ENCODE data around the gene CD6. TPM values are rescaled to one million over a fixed set of nuclear protein-coding genes. Genes with fewer than 3 reads are reported as not detected.

The CD6 gene
- total RNA-seq, 1 donor from 2014 or later = 0.47 TPM

DNA sequence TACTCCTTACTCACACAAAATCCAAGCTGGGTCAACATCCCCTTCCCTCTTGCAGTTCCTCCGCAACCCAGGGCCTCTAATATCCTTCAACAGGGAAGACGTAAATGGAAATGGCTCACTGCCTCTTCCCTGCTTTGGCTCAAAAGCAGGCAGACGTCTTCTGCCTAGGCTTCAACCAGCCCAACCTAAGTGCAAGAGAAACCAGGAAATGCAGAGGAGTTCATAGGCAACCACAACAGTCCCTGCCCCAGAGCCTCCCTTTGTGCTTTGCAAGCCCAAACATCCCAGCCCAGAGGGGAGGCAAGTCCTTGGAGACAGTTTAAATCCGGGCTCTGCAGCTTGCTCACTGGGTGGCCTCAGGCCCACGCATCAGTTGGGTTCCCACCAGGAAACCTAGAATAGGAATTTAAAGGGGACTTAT is 33.3 kb downstream of the CD6 start:
- H3K27ac ChIP-seq (replicated peaks) = no peak overlapping the region
- intact Hi-C loops (cut with micrococcal nuclease) = no loop called here
- no peaks in the 10 kb centered on the region for H3K9me3 ChIP-seq (replicated peaks)
- no peak overlapping the region for H3K4me3 ChIP-seq
- no peak for DNase-seq
- peaks cover 38% of the 10 kb centered on the region for H3K27me3 ChIP-seq (ENCODE audit: low read depth)
- no peaks in the 10 kb centered on the region for H3K36me3 ChIP-seq
- peaks cover 17% of the 10 kb centered on the region for H3K4me1 ChIP-seq
- TF ChIP-seq, protein P1, sequence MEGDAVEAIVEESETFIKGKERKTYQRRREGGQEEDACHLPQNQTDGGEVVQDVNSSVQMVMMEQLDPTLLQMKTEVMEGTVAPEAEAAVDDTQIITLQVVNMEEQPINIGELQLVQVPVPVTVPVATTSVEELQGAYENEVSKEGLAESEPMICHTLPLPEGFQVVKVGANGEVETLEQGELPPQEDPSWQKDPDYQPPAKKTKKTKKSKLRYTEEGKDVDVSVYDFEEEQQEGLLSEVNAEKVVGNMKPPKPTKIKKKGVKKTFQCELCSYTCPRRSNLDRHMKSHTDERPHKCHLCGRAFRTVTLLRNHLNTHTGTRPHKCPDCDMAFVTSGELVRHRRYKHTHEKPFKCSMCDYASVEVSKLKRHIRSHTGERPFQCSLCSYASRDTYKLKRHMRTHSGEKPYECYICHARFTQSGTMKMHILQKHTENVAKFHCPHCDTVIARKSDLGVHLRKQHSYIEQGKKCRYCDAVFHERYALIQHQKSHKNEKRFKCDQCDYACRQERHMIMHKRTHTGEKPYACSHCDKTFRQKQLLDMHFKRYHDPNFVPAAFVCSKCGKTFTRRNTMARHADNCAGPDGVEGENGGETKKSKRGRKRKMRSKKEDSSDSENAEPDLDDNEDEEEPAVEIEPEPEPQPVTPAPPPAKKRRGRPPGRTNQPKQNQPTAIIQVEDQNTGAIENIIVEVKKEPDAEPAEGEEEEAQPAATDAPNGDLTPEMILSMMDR (IDR thresholded peaks at IDR 0.05; ENCODE audit: borderline replicate concordance) = no peak

DNA sequence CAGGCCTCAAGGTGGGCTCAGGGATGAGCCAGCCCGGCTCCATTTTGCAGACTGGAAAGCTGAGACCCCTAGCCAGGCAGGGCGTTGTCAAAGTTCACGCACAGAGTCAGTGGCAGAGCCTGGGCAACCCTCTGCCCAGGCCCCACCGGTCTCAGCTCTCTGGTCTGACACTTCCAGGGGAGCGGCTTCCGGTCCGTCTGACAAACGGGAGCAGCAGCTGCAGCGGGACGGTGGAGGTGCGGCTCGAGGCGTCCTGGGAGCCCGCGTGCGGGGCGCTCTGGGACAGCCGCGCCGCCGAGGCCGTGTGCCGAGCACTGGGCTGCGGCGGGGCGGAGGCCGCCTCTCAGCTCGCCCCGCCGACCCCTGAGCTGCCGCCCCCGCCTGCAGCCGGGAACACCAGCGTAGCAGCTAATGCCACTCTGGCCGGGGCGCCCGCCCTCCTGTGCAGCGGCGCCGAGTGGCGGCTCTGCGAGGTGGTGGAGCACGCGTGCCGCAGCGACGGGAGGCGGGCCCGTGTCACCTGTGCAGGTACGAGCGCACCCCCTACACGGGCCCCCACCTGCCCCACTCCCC is 36.0 kb downstream of the CD6 start:
- DNase-seq = no peak
- H3K4me1 ChIP-seq = peaks cover 17% of the 10 kb centered on the region
- H3K36me3 ChIP-seq = no peaks in the 10 kb centered on the region
- H3K4me3 ChIP-seq = peak overlapping the region; percentile 65
- no peaks in the 10 kb centered on the region for H3K9me3 ChIP-seq (replicated peaks)
- H3K27ac ChIP-seq (replicated peaks) = no peak overlapping the region
- intact Hi-C loops (cut with micrococcal nuclease) = no loop called here
- TF ChIP-seq, protein P1 (IDR thresholded peaks at IDR 0.05; ENCODE audit: borderline replicate concordance) = no peak
- H3K27me3 ChIP-seq (ENCODE audit: low read depth) = peaks cover 27% of the 10 kb centered on the region

DNA sequence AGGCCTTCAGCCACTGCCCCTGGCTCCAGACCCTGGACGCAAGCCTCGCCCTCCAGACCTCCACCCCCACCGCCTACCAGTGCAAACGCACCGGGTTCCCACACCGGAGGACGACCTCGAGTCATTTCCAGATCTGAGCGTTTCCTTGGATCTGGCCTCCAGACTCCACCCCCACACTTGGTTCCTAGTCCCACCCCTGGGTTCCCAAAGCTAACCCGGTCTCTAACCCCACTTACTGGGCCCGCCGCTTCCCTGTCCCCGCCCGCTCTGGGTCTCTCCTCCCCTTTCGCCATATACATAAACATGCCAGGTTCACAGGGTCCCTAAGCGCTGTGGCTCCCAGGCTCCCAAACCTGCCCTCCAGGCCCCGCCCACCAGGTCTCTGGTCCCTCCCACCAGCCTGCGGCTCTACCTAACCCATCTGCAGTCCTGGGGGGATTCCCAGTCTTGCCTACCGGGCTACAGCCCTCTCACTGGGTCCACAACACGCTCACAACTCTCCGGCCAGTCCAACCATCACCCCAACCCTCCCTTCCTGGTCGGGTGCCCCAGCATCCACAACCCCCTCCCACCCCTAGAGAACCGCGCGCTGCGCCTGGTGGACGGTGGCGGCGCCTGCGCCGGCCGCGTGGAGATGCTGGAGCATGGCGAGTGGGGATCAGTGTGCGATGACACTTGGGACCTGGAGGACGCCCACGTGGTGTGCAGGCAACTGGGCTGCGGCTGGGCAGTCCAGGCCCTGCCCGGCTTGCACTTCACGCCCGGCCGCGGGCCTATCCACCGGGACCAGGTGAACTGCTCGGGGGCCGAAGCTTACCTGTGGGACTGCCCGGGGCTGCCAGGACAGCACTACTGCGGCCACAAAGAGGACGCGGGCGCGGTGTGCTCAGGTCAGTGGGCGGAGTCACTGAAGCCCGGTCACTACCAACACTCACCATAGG is 36.7 kb downstream of the CD6 start:
- Histone ChIP-seq H3K36me3 (no peaks in the 10 kb centered on the region), H3K27ac (replicated peaks) (no peak overlapping the region), H3K4me3 (peak overlapping the region; percentile 65), H3K4me1 (peaks cover 17% of the 10 kb centered on the region), H3K9me3 (replicated peaks) (no peaks in the 10 kb centered on the region), H3K27me3 (ENCODE audit: low read depth) (peaks cover 35% of the 10 kb centered on the region)
- intact Hi-C loops (cut with micrococcal nuclease) = no loop called here
- TF ChIP-seq, protein P1 (IDR thresholded peaks at IDR 0.05; ENCODE audit: borderline replicate concordance) = no peak
- DNase-seq = no peak

DNA sequence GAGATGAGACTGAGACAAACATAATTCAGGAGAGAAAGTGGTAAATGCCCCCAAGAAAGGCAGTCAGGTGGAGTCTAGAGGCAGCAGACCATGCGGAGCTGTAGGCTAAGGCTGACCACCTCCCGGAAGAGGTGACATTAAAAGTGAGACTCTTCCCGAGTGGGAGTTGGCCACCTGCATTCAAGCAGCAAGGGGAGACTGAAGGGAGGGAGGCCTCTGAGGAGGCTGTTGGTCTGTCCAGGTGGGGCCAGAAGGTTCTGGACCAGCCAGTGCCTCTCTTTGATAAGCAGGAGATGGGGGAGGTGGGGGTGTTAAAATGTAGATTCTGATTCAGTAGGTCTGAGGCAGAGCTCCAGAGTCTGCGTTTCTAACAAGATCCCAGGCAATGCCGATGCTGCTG is 37.5 kb downstream of the CD6 start:
- no peak overlapping the region for H3K4me3 ChIP-seq
- intact Hi-C loops (cut with micrococcal nuclease) = no loop called here
- H3K4me1 ChIP-seq = peaks cover 17% of the 10 kb centered on the region
- TF ChIP-seq, protein P1 (IDR thresholded peaks at IDR 0.05; ENCODE audit: borderline replicate concordance) = no peak
- no peaks in the 10 kb centered on the region for H3K9me3 ChIP-seq (replicated peaks)
- H3K27me3 ChIP-seq (ENCODE audit: low read depth) = peaks cover 42% of the 10 kb centered on the region
- no peak for DNase-seq
- no peaks in the 10 kb centered on the region for H3K36me3 ChIP-seq
- H3K27ac ChIP-seq (replicated peaks) = no peak overlapping the region

DNA sequence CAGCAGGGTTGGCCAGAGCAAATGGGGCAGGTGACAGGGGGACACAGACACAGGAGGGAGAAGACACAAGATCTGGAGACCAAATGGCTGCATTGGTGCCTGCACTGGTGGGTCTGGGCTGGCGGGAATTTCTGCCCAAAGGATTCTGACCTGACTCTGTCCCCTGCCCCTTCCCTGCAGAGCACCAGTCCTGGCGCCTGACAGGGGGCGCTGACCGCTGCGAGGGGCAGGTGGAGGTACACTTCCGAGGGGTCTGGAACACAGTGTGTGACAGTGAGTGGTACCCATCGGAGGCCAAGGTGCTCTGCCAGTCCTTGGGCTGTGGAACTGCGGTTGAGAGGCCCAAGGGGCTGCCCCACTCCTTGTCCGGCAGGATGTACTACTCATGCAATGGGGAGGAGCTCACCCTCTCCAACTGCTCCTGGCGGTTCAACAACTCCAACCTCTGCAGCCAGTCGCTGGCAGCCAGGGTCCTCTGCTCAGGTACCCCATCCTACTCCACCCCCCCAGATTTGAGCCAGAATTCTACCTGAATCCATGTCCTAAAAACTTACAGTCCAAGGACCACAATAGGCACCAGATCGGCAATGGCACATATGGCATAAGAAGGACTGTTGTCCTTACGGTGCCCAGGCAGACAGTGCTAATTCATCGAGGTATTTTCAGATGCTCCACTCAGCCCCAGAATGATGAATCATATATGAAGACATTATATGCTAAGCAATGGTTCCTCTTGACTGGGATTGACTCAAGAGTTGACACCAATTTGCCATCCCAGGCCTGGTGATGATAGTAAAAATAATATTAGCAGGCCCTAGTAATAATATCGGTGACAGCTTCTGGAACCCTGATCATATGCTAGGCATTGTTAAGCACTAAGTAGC is 38.2 kb downstream of the CD6 start:
- intact Hi-C loops (cut with micrococcal nuclease) = no loop called here
- TF ChIP-seq, protein P1 (IDR thresholded peaks at IDR 0.05; ENCODE audit: borderline replicate concordance) = no peak
- no peak overlapping the region for H3K27ac ChIP-seq (replicated peaks)
- DNase-seq = no peak
- peaks cover 45% of the 10 kb centered on the region for H3K27me3 ChIP-seq (ENCODE audit: low read depth)
- peaks cover 13% of the 10 kb centered on the region for H3K4me1 ChIP-seq
- no peak overlapping the region for H3K4me3 ChIP-seq
- no peaks in the 10 kb centered on the region for H3K36me3 ChIP-seq
- no peaks in the 10 kb centered on the region for H3K9me3 ChIP-seq (replicated peaks)

Measured in left ventricle myocardium inferior (tissue), 1 donor.